Prostate gland (tissue), 2 donors: ENCODE results near the gene HBE1.

Experiments used
- POLR2A ChIP-seq: fragments of 450-650 bp; IDR thresholded peaks from one replicate; pipeline ENCODE4 v1.6.1; 2016; ENCODE audit warnings: antibody characterized with exemption, mild to moderate bottlenecking
- POLR2AphosphoS5 ChIP-seq: sonication (generic); formaldehyde crosslinking; IDR thresholded peaks from one replicate; pipeline ENCODE4 v1.6.1; 2017; ENCODE audit warnings: antibody characterized with exemption
- TF ChIP-seq, protein P1 (sequence below), 4 experiments: fragments of 200-600 bp in 2 of 4; fragments of 450-650 bp in 2 of 4; sonication (generic) in 2 of 4; IDR thresholded peaks; 1 replicate in 3 of 4; 2 replicates in 1 of 4; pipeline ENCODE4 v1.5.1; 2016 to 2019; ENCODE audit warnings: antibody characterized with exemption in 4 of 4, mild to moderate bottlenecking in 2 of 4, moderate library complexity in 2 of 4

- TF ChIP-seq, protein P1, sequence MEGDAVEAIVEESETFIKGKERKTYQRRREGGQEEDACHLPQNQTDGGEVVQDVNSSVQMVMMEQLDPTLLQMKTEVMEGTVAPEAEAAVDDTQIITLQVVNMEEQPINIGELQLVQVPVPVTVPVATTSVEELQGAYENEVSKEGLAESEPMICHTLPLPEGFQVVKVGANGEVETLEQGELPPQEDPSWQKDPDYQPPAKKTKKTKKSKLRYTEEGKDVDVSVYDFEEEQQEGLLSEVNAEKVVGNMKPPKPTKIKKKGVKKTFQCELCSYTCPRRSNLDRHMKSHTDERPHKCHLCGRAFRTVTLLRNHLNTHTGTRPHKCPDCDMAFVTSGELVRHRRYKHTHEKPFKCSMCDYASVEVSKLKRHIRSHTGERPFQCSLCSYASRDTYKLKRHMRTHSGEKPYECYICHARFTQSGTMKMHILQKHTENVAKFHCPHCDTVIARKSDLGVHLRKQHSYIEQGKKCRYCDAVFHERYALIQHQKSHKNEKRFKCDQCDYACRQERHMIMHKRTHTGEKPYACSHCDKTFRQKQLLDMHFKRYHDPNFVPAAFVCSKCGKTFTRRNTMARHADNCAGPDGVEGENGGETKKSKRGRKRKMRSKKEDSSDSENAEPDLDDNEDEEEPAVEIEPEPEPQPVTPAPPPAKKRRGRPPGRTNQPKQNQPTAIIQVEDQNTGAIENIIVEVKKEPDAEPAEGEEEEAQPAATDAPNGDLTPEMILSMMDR (IDR thresholded peaks at IDR 0.05): no peak
- TF ChIP-seq POLR2AphosphoS5: no peak
- no peak for TF ChIP-seq POLR2A
These were observed 29.7 kb downstream of the HBE1 start for GRCh38 chr11:5240056-5240455.
